ENCODE measurements around the gene ALOX5AP. TPM values are rescaled to one million over a fixed set of nuclear protein-coding genes. Genes with fewer than 3 reads are reported as not detected.
"Not testable (repeated sequence)": the region's sequence is repeated elsewhere in the genome, so short reads cannot be mapped to it uniquely, and the experiment has no call there.

ALOX5AP gene
- total RNA-seq, 1 donor from 2014 or later: not detected

DNA sequence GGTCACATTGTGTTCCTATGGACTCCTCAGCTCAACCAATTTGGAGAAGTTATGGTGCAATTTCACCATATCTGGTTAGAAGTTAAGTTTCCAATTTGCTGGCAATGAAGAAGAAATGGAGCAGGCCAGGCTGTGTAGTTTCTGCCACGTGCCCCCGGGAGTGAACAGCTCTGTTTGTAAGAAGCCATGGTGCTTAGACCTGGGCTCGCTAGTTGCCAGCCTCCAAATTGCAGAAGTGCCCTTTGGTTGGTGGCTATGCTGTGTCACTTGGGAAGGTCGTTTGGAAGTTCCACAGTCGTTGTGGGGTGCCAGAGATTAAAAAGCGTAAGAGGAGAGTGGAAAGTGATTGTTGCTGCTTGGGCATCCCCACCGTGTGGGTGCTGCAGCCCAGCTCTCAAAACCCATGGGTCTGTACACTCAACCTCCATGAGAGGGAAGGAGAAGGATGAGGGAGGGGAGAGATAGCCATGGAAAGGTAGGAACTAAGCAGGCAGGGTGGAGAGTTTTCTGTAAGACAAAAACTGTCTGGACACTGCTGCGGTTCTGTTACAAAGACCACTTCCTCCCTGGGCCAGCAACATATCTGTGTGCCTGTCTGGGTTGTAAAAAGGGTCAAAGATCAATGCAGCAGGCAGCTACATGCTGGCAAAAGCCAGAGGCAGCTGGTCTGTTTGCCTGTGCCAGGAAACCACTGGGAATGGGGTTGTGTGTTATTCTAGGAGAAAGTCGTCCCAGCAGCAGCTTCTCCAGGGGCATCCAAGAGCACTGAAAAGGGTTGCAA lies 10.8 kb downstream of the ALOX5AP start:
- no peaks in the 10 kb centered on the region for H3K36me3 Mint-ChIP-seq
- no peaks in the 10 kb centered on the region for H3K27me3 ChIP-seq
- no peak for DNase-seq (ENCODE audit: low spot score)
- peaks cover 9% of the 10 kb centered on the region for H3K27me3 Mint-ChIP-seq (ENCODE audit: insufficient read depth, low read depth)
- H3K79me2 ChIP-seq (ENCODE audit: low read depth): no peaks in the 10 kb centered on the region
- H3K4me2 ChIP-seq: no peak overlapping the region
- no peaks in the 10 kb centered on the region for H3K9me3 Mint-ChIP-seq
- H3K9me3 ChIP-seq (ENCODE audit: low read depth): no peaks in the 10 kb centered on the region
- TF ChIP-seq EZH2 (IDR thresholded peaks at IDR 0.05) (no peak), EZH2phosphoT487 (IDR thresholded peaks at IDR 0.05) (no peak)
- TF ChIP-seq, protein P1, sequence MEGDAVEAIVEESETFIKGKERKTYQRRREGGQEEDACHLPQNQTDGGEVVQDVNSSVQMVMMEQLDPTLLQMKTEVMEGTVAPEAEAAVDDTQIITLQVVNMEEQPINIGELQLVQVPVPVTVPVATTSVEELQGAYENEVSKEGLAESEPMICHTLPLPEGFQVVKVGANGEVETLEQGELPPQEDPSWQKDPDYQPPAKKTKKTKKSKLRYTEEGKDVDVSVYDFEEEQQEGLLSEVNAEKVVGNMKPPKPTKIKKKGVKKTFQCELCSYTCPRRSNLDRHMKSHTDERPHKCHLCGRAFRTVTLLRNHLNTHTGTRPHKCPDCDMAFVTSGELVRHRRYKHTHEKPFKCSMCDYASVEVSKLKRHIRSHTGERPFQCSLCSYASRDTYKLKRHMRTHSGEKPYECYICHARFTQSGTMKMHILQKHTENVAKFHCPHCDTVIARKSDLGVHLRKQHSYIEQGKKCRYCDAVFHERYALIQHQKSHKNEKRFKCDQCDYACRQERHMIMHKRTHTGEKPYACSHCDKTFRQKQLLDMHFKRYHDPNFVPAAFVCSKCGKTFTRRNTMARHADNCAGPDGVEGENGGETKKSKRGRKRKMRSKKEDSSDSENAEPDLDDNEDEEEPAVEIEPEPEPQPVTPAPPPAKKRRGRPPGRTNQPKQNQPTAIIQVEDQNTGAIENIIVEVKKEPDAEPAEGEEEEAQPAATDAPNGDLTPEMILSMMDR (IDR thresholded peaks at IDR 0.05): no peak
- H3K4me1 ChIP-seq: no peaks in the 10 kb centered on the region
- H3F3A ChIP-seq (ENCODE audit: low read depth): no peaks in the 10 kb centered on the region
- H3K4me3 Mint-ChIP-seq: no peak overlapping the region
- peaks cover 23% of the 10 kb centered on the region for H3K4me1 Mint-ChIP-seq
- no peak overlapping the region for H3K4me3 ChIP-seq
- H3K27ac ChIP-seq: no peak overlapping the region
- H3K9ac ChIP-seq: no peak overlapping the region
- no peaks in the 10 kb centered on the region for H4K20me1 ChIP-seq (ENCODE audit: low read depth)
- H3K36me3 ChIP-seq: no peaks in the 10 kb centered on the region
- H3K27ac Mint-ChIP-seq: no peak overlapping the region
- peak overlapping the region; percentile 37 for H2AFZ ChIP-seq (replicated peaks)

DNA sequence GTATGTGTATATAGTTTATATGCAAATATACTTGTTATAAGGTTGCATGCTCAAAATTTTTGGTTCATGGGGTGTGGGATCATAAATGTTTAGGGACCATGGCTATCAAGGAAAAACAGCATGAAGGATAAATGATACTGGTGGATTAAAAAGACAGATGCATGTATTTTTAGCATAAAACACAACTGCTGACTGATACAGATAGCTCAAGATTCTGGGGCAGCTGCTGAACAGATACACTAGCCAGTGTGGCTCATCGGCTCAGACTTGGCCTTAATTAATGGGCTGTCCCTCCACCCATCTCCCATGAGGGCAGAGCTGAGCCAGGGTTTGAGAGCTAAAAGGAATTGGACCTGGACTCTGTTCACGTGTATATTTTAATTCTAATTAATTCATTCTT lies 11.4 kb downstream of the ALOX5AP start:
- Histone ChIP-seq H2AFZ (replicated peaks) (no peak overlapping the region), H3K9ac (no peak overlapping the region), H4K20me1 (ENCODE audit: low read depth) (no peaks in the 10 kb centered on the region), H3K27me3 (no peaks in the 10 kb centered on the region), H3K79me2 (ENCODE audit: low read depth) (no peaks in the 10 kb centered on the region), H3K4me3 (no peak overlapping the region), H3K27ac (no peak overlapping the region), H3K4me2 (no peak overlapping the region), H3K36me3 (no peaks in the 10 kb centered on the region), H3K9me3 (ENCODE audit: low read depth) (no peaks in the 10 kb centered on the region), H3F3A (ENCODE audit: low read depth) (no peaks in the 10 kb centered on the region), H3K4me1 (no peaks in the 10 kb centered on the region)
- peaks cover 9% of the 10 kb centered on the region for H3K27me3 Mint-ChIP-seq (ENCODE audit: insufficient read depth, low read depth)
- no peak overlapping the region for H3K4me3 Mint-ChIP-seq
- H3K4me1 Mint-ChIP-seq: peaks cover 27% of the 10 kb centered on the region
- peaks cover 3% of the 10 kb centered on the region for H3K9me3 Mint-ChIP-seq
- TF ChIP-seq, protein P1 (IDR thresholded peaks at IDR 0.05): no peak
- TF ChIP-seq EZH2 (IDR thresholded peaks at IDR 0.05): no peak
- no peak overlapping the region for H3K27ac Mint-ChIP-seq
- H3K36me3 Mint-ChIP-seq: no peaks in the 10 kb centered on the region
- DNase-seq (ENCODE audit: low spot score): no peak

DNA sequence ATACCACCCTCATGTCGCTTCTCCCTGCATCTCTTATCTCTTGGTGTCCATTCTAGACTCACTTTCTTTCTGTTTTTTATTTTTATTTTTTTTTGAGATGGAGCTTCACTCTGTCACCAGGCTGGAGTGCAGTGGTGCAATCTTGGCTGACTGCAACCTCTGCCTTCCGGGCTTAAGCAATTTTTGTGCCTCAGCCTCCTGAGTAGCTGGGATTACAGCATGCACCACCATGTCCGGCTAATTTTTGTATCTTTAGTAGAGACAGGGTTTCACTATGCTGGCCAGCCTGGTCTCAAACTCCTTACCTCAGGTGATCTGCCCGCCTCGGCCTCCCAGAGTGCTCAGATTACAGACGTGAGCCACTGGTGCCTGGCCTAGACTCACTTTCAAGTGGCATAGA lies 12.5 kb downstream of the ALOX5AP start:
- H3K4me2 ChIP-seq; H3K79me2 ChIP-seq (ENCODE audit: low read depth); H3K9me3 Mint-ChIP-seq; H3K27ac Mint-ChIP-seq; H3K36me3 Mint-ChIP-seq; H3K9me3 ChIP-seq (ENCODE audit: low read depth); H3F3A ChIP-seq (ENCODE audit: low read depth); H3K27ac ChIP-seq; H3K4me3 Mint-ChIP-seq; H3K4me3 ChIP-seq; DNase-seq (ENCODE audit: low spot score); H3K27me3 ChIP-seq; H2AFZ ChIP-seq (replicated peaks); H3K36me3 ChIP-seq; H3K4me1 ChIP-seq; H3K27me3 Mint-ChIP-seq (ENCODE audit: insufficient read depth, low read depth); H4K20me1 ChIP-seq (ENCODE audit: low read depth); H3K9ac ChIP-seq: not testable (repeated sequence)
- peaks cover 35% of the 10 kb centered on the region for H3K4me1 Mint-ChIP-seq

DNA sequence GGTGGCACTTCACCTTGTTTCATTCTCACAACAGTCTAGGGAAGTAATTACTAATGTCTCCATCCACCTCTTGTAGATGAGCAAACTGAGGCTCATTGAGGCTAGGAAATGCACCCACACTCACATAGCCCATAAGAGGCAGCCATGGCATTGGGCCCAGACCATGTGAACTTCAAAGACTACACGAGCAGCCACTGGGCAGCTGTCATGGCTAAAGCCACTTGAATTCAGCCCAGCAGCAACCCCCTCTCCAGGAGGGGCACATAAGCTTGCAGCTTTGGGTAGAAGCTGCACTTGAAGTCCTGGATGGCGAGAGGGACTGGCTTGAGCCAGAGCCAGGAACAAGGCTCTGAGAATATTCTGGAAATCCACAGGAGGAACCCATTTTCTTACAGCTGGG lies 13.4 kb downstream of the ALOX5AP start:
- Histone ChIP-seq H3K27ac (no peak overlapping the region), H3K9ac (no peak overlapping the region), H3F3A (ENCODE audit: low read depth) (no peaks in the 10 kb centered on the region), H3K36me3 (no peaks in the 10 kb centered on the region), H3K4me2 (no peak overlapping the region), H3K9me3 (ENCODE audit: low read depth) (no peaks in the 10 kb centered on the region), H2AFZ (replicated peaks) (no peak overlapping the region), H3K4me1 (no peaks in the 10 kb centered on the region), H3K27me3 (no peaks in the 10 kb centered on the region), H4K20me1 (ENCODE audit: low read depth) (no peaks in the 10 kb centered on the region), H3K4me3 (no peak overlapping the region), H3K79me2 (ENCODE audit: low read depth) (no peaks in the 10 kb centered on the region)
- Mint-ChIP-seq H3K4me1 (peaks cover 26% of the 10 kb centered on the region), H3K27me3 (ENCODE audit: insufficient read depth, low read depth) (peaks cover 9% of the 10 kb centered on the region), H3K36me3 (no peaks in the 10 kb centered on the region), H3K9me3 (peaks cover 5% of the 10 kb centered on the region), H3K27ac (no peak overlapping the region), H3K4me3 (no peak overlapping the region)
- DNase-seq (ENCODE audit: low spot score): no peak
- TF ChIP-seq, protein P1 (IDR thresholded peaks at IDR 0.05): no peak
- TF ChIP-seq EZH2 (IDR thresholded peaks at IDR 0.05) (no peak), EZH2phosphoT487 (IDR thresholded peaks at IDR 0.05) (no peak)
